ENCODE data around the gene USP37. TPM values are rescaled to one million over a fixed set of nuclear protein-coding genes. Genes with fewer than 3 reads are reported as not detected.

The USP37 gene
- total RNA-seq, 1 experiment from 2014 or later: 11.6 TPM

- TF ChIP-seq EZH2phosphoT487 (IDR thresholded peaks at IDR 0.05; ENCODE audit: borderline replicate concordance, low read length) (no peak), EZH2 (IDR thresholded peaks at IDR 0.05; ENCODE audit: low read length, unreplicated experiment) (no peak), CTCF (conservative IDR thresholded peaks at IDR 0.05; ENCODE audit: low read depth, low read length) (no peak)
- H3K4me3 ChIP-seq (ENCODE audit: low read length): peak overlapping the region; percentile 59
- BruUV-seq (replicated peaks): TSS peak; percentile 5
- 0 out of 2 replicates have a peak overlapping the region, but pooled peaks have one; percentile 19 for H3K27ac ChIP-seq (ENCODE audit: low read length)
- peak overlapping the region; percentile 78 for H2AFZ ChIP-seq (ENCODE audit: low read length)
- no peaks in the 10 kb centered on the region for H3F3A ChIP-seq (ENCODE audit: low read length, unreplicated experiment)
- peaks cover 4% of the 10 kb centered on the region; the same call in 1 of the 2 replicates for H3K36me3 ChIP-seq (ENCODE audit: low read depth, low read length)
- peak overlapping the region; percentile 48 for H3K9ac ChIP-seq (ENCODE audit: low read length)
- intact Hi-C loops (cut with micrococcal nuclease): loop anchor here (1.0 to 2.0 kb wide), 4 partner anchors 38 to 241 kb away; no protein-coding TSS in a partner anchor
- peaks cover 17% of the 10 kb centered on the region for H3K4me1 ChIP-seq (ENCODE audit: insufficient read depth, low read length)
- H3K9me2 ChIP-seq (replicated peaks; ENCODE audit: low read length): no peaks in the 10 kb centered on the region
- CTCF ChIA-PET: no interaction called here
- H3K9me3 ChIP-seq (ENCODE audit: low read length): no peaks in the 10 kb centered on the region
- H3K4me2 ChIP-seq (ENCODE audit: low read length): peak overlapping the region; percentile 85
- H3K79me2 ChIP-seq (ENCODE audit: low read length): peaks cover 3% of the 10 kb centered on the region
- DNase-seq (peak; percentile 27), ATAC-seq (peak; percentile 3)
- H3K27me3 ChIP-seq (ENCODE audit: low read length): no peaks in the 10 kb centered on the region
- H4K20me1 ChIP-seq (ENCODE audit: low read length): no peaks in the 10 kb centered on the region
- POLR2A ChIA-PET (ENCODE audit: unreplicated experiment): no interaction called here
These were observed 161.1 kb downstream of the USP37 start for GRCh38 chr2:218406949-218407618.

- H3K9ac ChIP-seq (ENCODE audit: low read length): peak overlapping the region; percentile 48
- H3K27ac ChIP-seq (ENCODE audit: low read length): peak overlapping the region; percentile 47
- TF ChIP-seq EZH2 (IDR thresholded peaks at IDR 0.05; ENCODE audit: low read length, unreplicated experiment): no peak
- peak; percentile 82 for TF ChIP-seq CTCF (conservative IDR thresholded peaks at IDR 0.05; ENCODE audit: low read depth, low read length)
- no peak for TF ChIP-seq EZH2phosphoT487 (IDR thresholded peaks at IDR 0.05; ENCODE audit: borderline replicate concordance, low read length)
- CTCF ChIA-PET: interaction anchor here (0.6 to 0.7 kb wide), 2 partner anchors 51 to 120 kb away, joined by 3 to 4 read pairs; no protein-coding TSS in a partner anchor
- POLR2A ChIA-PET (ENCODE audit: unreplicated experiment): interaction anchor here (0.5 to 0.6 kb wide), 2 partner anchors 47 to 54 kb away, joined by 3 to 6 read pairs; no protein-coding TSS in a partner anchor
- peaks cover 4% of the 10 kb centered on the region; the same call in 1 of the 2 replicates for H3K36me3 ChIP-seq (ENCODE audit: low read depth, low read length)
- peak overlapping the region; percentile 78 for H2AFZ ChIP-seq (ENCODE audit: low read length)
- intact Hi-C loops (cut with micrococcal nuclease): loop anchor here (1.0 to 2.0 kb wide), 4 partner anchors 38 to 242 kb away; no protein-coding TSS in a partner anchor
- H3K9me3 ChIP-seq (ENCODE audit: low read length): no peaks in the 10 kb centered on the region
- H3K9me2 ChIP-seq (replicated peaks; ENCODE audit: low read length): no peaks in the 10 kb centered on the region
- peaks cover 20% of the 10 kb centered on the region for H3K4me1 ChIP-seq (ENCODE audit: insufficient read depth, low read length)
- no peaks in the 10 kb centered on the region for H3F3A ChIP-seq (ENCODE audit: low read length, unreplicated experiment)
- peak overlapping the region; percentile 90 for H3K4me2 ChIP-seq (ENCODE audit: low read length)
- no TSS peak for BruUV-seq (replicated peaks)
- no peaks in the 10 kb centered on the region for H3K27me3 ChIP-seq (ENCODE audit: low read length)
- no peaks in the 10 kb centered on the region for H4K20me1 ChIP-seq (ENCODE audit: low read length)
- DNase-seq: peak; percentile 96
- H3K4me3 ChIP-seq (ENCODE audit: low read length): peak overlapping the region; percentile 67
- peaks cover 10% of the 10 kb centered on the region for H3K79me2 ChIP-seq (ENCODE audit: low read length)
- ATAC-seq: peak; percentile 87
These were observed 161.8 kb downstream of the USP37 start for GRCh38 chr2:218406209-218406948.
